IMR-90 (cell line): Measurements from ENCODE around the gene ADAMTS3. TPM values are rescaled to one million over a fixed set of nuclear protein-coding genes. Genes with fewer than 3 reads are reported as not detected.

Experiments
- ATAC-seq: fragments of 200-7000 bp; cut with Tn5 transposase; 2 replicates; pipeline ENCODE4 v1.9.1; 2020; ENCODE audit warnings: low read depth, mild to moderate bottlenecking, moderate library complexity
- BruUV-seq: library from RNA; stranded (reverse); fragments of 400-500 nt; replicated peaks from 2 replicates; lab custom pipeline; 2021; lab: Mats Ljungman, UMichigan
- CTCF ChIA-PET: fragments of 300-600 bp; formaldehyde crosslinking; extraction: SDS; loops from one replicate; lab custom pipeline; 2021; ENCODE audit warnings: antibody characterized with exemption; lab: Yijun Ruan, JAX
- POLR2A ChIA-PET: fragments of 300-600 bp; sonication (Branson Sonifier 250); formaldehyde crosslinking; loops from one replicate; lab custom pipeline; 2022; ENCODE audit warnings: antibody characterized with exemption; ENCODE audit not compliant: unreplicated experiment; lab: Charles Lee
- DNase-seq: peaks from one replicate; pipeline ENCODE4 v3.0.0; 2013
- H2AFZ ChIP-seq: replicated peaks from 2 replicates; pipeline ENCODE3; 2013; ENCODE audit warnings: low read length, mild to moderate bottlenecking; ENCODE audit not compliant: poor library complexity
- H2AK5ac ChIP-seq: 2 replicates; pipeline ENCODE4 v1.6.1; 2013; ENCODE audit warnings: low read depth, low read length, inconsistent platforms
- H2AK9ac ChIP-seq: replicated peaks from 2 replicates; pipeline ENCODE3; 2013; ENCODE audit warnings: mild to moderate bottlenecking, low read depth, low read length, moderate library complexity; ENCODE audit not compliant: poor library complexity
- H2BK120ac ChIP-seq: 2 replicates; pipeline ENCODE4 v1.6.1; 2013; ENCODE audit warnings: low read depth, low read length, inconsistent platforms
- H2BK15ac ChIP-seq: 3 replicates; pipeline ENCODE4 v1.6.1; 2013; ENCODE audit warnings: low read depth, low read length, inconsistent platforms
- H2BK20ac ChIP-seq: 2 replicates; pipeline ENCODE4 v1.6.1; 2013; ENCODE audit warnings: low read depth, mild to moderate bottlenecking, inconsistent platforms, low read length, moderate library complexity
- H2BK5ac ChIP-seq: 2 replicates; pipeline ENCODE4 v1.6.1; 2013; ENCODE audit warnings: mild to moderate bottlenecking, low read depth, low read length, inconsistent platforms; ENCODE audit not compliant: poor library complexity, severe bottlenecking
- H3K14ac ChIP-seq: replicated peaks from 2 replicates; pipeline ENCODE4 v1.6.1; 2013; ENCODE audit warnings: low read depth, low read length, inconsistent platforms
- H3K18ac ChIP-seq: 2 replicates; pipeline ENCODE4 v1.6.1; 2013; ENCODE audit warnings: low read depth, low read length, control low read depth
- H3K23ac ChIP-seq: 2 replicates; pipeline ENCODE4 v1.6.1; 2013; ENCODE audit warnings: low read depth, low read length, inconsistent platforms
- H3K27ac ChIP-seq: 2 replicates; pipeline ENCODE4 v1.5.1; 2013; ENCODE audit warnings: mild to moderate bottlenecking, control low read depth, low read length; ENCODE audit not compliant: insufficient read depth
- H3K27me3 ChIP-seq: 2 replicates; pipeline ENCODE4 v1.6.1; 2013; ENCODE audit warnings: low read length; ENCODE audit not compliant: control insufficient read depth, insufficient read depth
- H3K36me3 ChIP-seq: 2 replicates; pipeline ENCODE4 v1.6.1; 2013; ENCODE audit warnings: low read length, mixed read lengths; ENCODE audit not compliant: control insufficient read depth, insufficient read depth
- H3K4ac ChIP-seq: 2 replicates; pipeline ENCODE4 v1.6.1; 2013; ENCODE audit warnings: low read depth, low read length, inconsistent platforms
- H3K4me1 ChIP-seq: 2 replicates; pipeline ENCODE4 v1.6.1; 2013; ENCODE audit warnings: low read length, mixed read lengths; ENCODE audit not compliant: control insufficient read depth, insufficient read depth
- H3K4me2 ChIP-seq: 2 replicates; pipeline ENCODE4 v1.6.1; 2013; ENCODE audit warnings: low read depth, mild to moderate bottlenecking, control low read depth, low read length, moderate library complexity
- H3K4me3 ChIP-seq: 2 replicates; pipeline ENCODE4 v1.5.1; 2013; ENCODE audit warnings: low read depth, mild to moderate bottlenecking, control low read depth, low read length, moderate library complexity; ENCODE audit not compliant: insufficient read depth
- H3K56ac ChIP-seq: 2 replicates; pipeline ENCODE4 v1.6.1; 2013; ENCODE audit warnings: low read length, inconsistent platforms; ENCODE audit not compliant: insufficient read depth; ENCODE audit errors: extremely low read depth
- H3K79me1 ChIP-seq, 2 experiments: 2 replicates each; pipeline ENCODE4 v1.6.1; 2013; ENCODE audit warnings: low read length in 2 of 2, inconsistent platforms in 1 of 2, low read depth in 1 of 2
- H3K9ac ChIP-seq: 2 replicates; pipeline ENCODE4 v1.6.1; 2013; ENCODE audit warnings: low read depth, low read length, control low read depth
- H3K9me1 ChIP-seq: 2 replicates; pipeline ENCODE4 v1.6.1; 2013; ENCODE audit warnings: low read length, inconsistent platforms; ENCODE audit not compliant: insufficient read depth
- H3K9me3 ChIP-seq: 2 replicates; pipeline ENCODE4 v1.6.1; 2013; ENCODE audit warnings: low read length; ENCODE audit not compliant: control insufficient read depth, insufficient read depth
- H4K20me1 ChIP-seq: 2 replicates; pipeline ENCODE4 v1.6.1; 2013; ENCODE audit warnings: low read length, inconsistent platforms; ENCODE audit not compliant: insufficient read depth
- H4K5ac ChIP-seq: 2 replicates; pipeline ENCODE4 v1.6.1; 2013; ENCODE audit warnings: mild to moderate bottlenecking, low read depth, low read length, control low read depth
- H4K8ac ChIP-seq, 2 experiments: 2 replicates each; pipeline ENCODE4 v1.6.1; 2013; ENCODE audit warnings: low read depth in 2 of 2, low read length in 2 of 2, control low read depth in 1 of 2, inconsistent platforms in 1 of 2
- H4K91ac ChIP-seq: 2 replicates; pipeline ENCODE4 v1.6.1; 2013; ENCODE audit warnings: low read depth, low read length, inconsistent platforms; ENCODE audit not compliant: insufficient read depth
- CTCF ChIP-seq: conservative IDR thresholded peaks from 2 replicates; pipeline ENCODE4 v1.5.1; 2012; ENCODE audit warnings: mild to moderate bottlenecking, low read depth, low read length, improper control_type of control experiment
- ELK1 ChIP-seq: fragments of 150-350 bp; IDR thresholded peaks from 2 replicates; pipeline ENCODE4 v1.6.1; 2016; ENCODE audit warnings: low read depth, mild to moderate bottlenecking, low read length, moderate library complexity, borderline replicate concordance
- RAD21 ChIP-seq: IDR thresholded peaks from 2 replicates; pipeline ENCODE4 v1.6.1; 2012; ENCODE audit warnings: low read length, improper control_type of control experiment
- SMC3 ChIP-seq: fragments of 150-350 bp; IDR thresholded peaks from 2 replicates; pipeline ENCODE4 v1.6.1; 2016; ENCODE audit warnings: low read depth, mild to moderate bottlenecking, antibody characterized with exemption, low read length, moderate library complexity
- WGBS, 2 experiments: methylation state at CpG; one replicate each; pipeline versions ENCODE4 v1.1.5 to v1.1.7; 2013; ENCODE audit warnings: missing lambda C conversion rate in 2 of 2; ENCODE audit not compliant: insufficient read length in 1 of 2; ENCODE audit errors: extremely low coverage in 2 of 2; 5-methylcytosine and 5-hydroxymethylcytosine counted together
- dilution Hi-C: fragments of 300-500 bp; cut with HindIII; formaldehyde crosslinking; loops from one replicate; pipeline ENCODE4 v1.14.3; 2018; ENCODE audit warnings: low sequenced_read_pairs; ENCODE audit not compliant: unreplicated experiment
- in situ Hi-C: fragments of 300-500 bp; cut with MboI; formaldehyde crosslinking; loops from 3 replicates; pipeline ENCODE4 v1.14.3; 2019; ENCODE audit warnings: low sequenced_read_pairs, inconsistent platforms, mixed read lengths
- intact Hi-C: fragments of 100-400 bp; cut with micrococcal nuclease; formaldehyde crosslinking; loops from 2 replicates; pipeline ENCODE4 v1.10.0; 2022
- polyA plus RNA-seq, 3 experiments: library from polyadenylated mRNA; depleted of rRNA; stranded (reverse); fragments of >200 nt; gene quantifications; 2 replicates each; pipeline ENCODE4 v1.2.3, GENCODE V29; 2012; ENCODE audit warnings: low replicate concordance in 1 of 3
- total RNA-seq: library from RNA; depleted of rRNA; stranded (reverse); fragments of >200 nt; gene quantifications from 2 replicates; pipeline ENCODE4 v1.2.3, GENCODE V29; 2012

The ADAMTS3 gene
- total and polyA plus RNA-seq, 2 of the 4 experiments (the other 2 are of a cell fraction), result 0.68 to 2.9 TPM

GRCh38 chr4:72326692-72327632, 242.1 kb downstream of the ADAMTS3 start:
- Histone ChIP-seq H3K27ac (no peak overlapping the region), H2BK20ac (no peak overlapping the region), H3K9ac (no peak overlapping the region), H4K91ac (no peak overlapping the region), H3K79me1 (no peaks in the 10 kb centered on the region), H4K8ac (no peak overlapping the region), H3K4me1 (no peaks in the 10 kb centered on the region), H2BK120ac (no peak overlapping the region), H3K18ac (no peak overlapping the region), H4K20me1 (no peaks in the 10 kb centered on the region), H3K4ac (no peak overlapping the region), H3K9me3 (no peaks in the 10 kb centered on the region), H3K36me3 (no peaks in the 10 kb centered on the region), H3K27me3 (0 out of 2 replicates have a peak, but pooled peaks cover 2% of the 10 kb centered on the region), H2AK5ac (no peak overlapping the region), H3K56ac (no peak overlapping the region), H2BK15ac (no peak overlapping the region), H4K5ac (no peak overlapping the region), H2BK5ac (no peak overlapping the region), H2AK9ac (no peak overlapping the region), H3K4me2 (no peak overlapping the region), H3K9me1 (no peaks in the 10 kb centered on the region), H2AFZ (no peak overlapping the region), H3K14ac (no peak overlapping the region), H3K4me3 (no peak overlapping the region), H3K23ac (no peak overlapping the region)
- intact Hi-C loops (loop anchor here (1.0 to 10.0 kb wide), 2 partner anchors 142 to 698 kb away; no protein-coding TSS in a partner anchor), in situ Hi-C loops (loop anchor here (5.0 kb wide), 1 partner anchor 140 kb away; no protein-coding TSS in a partner anchor), dilution Hi-C loops (no loop called here)
- ATAC-seq, result peak; percentile 53; the same call in 1 of the 2 replicates
- no CpG with 5 or more reads among the region's 2 CpGs for WGBS, 2 experiments
- CTCF ChIA-PET, result interaction anchor here (0.6 to 2.3 kb wide), 22 partner anchors 9 to 1684 kb away, joined by 3 to 10 read pairs (median 3); no protein-coding TSS in a partner anchor
- peak; percentile 42 for DNase-seq
- POLR2A ChIA-PET, result no interaction called here
- TF ChIP-seq ELK1 (no peak), RAD21 (peak; percentile 72), CTCF (peak; percentile 72), SMC3 (peak; percentile 73)
- no TSS peak for BruUV-seq
